ENCODE data around the gene ART4.
A peak's percentile ranks its signal among the peaks of the same experiment; 100 is the strongest.

ART4 gene

GRCh38 chr12:14810167-14810952 is 33.0 kb downstream of the ART4 start:
- no peak for DNase-seq (ENCODE audit: low read depth)

GRCh38 chr12:14803830-14804160 is 39.5 kb downstream of the ART4 start:
- no peak for DNase-seq (ENCODE audit: low read depth)

GRCh38 chr12:14803011-14803829 is 40.1 kb downstream of the ART4 start, which contains the start of the genes C12orf60 and WBP11:
C12orf60 (plus strand) TSS chr12:14803670; CDS start chr12:14822936, 19,266 bp downstream.
WBP11 (minus strand) TSS chr12:14803478; CDS start chr12:14801383, 2,095 bp downstream.
- peak; percentile 100 for DNase-seq (ENCODE audit: low read depth)

GRCh38 chr12:14802721-14803010 is 40.7 kb downstream of the ART4 start:
- no peak for DNase-seq (ENCODE audit: low read depth)

- DNase-seq (ENCODE audit: low read depth) = no peak
Measured at GRCh38 chr12:14802247-14802646, 41.1 kb downstream of the ART4 start.

- peak; percentile 8 for DNase-seq (ENCODE audit: low read depth)
Measured at GRCh38 chr12:14795028-14795448, 48.3 kb downstream of the ART4 start.

- DNase-seq (ENCODE audit: low read depth) = no peak
Measured at GRCh38 chr12:14785568-14785967, 57.8 kb downstream of the ART4 start.

- no peak for DNase-seq (ENCODE audit: low read depth)
Measured at GRCh38 chr12:14784471-14784870, 58.9 kb downstream of the ART4 start.

- no peak for DNase-seq (ENCODE audit: low read depth)
Measured at GRCh38 chr12:14782756-14783155, 60.6 kb downstream of the ART4 start.

GRCh38 chr12:14781563-14781962 is 61.8 kb downstream of the ART4 start:
- DNase-seq (ENCODE audit: low read depth) = no peak

- no peak for DNase-seq (ENCODE audit: low read depth)
Measured at GRCh38 chr12:14780859-14781258, 62.5 kb downstream of the ART4 start.

GRCh38 chr12:14779834-14780233 is 63.5 kb downstream of the ART4 start:
- DNase-seq (ENCODE audit: low read depth) = peak; percentile 37

GRCh38 chr12:14777271-14777670 is 66.1 kb downstream of the ART4 start:
- DNase-seq (ENCODE audit: low read depth) = peak; percentile 5

- peak; percentile 38 for DNase-seq (ENCODE audit: low read depth)
Measured at GRCh38 chr12:14776236-14776961, 66.9 kb downstream of the ART4 start.

GRCh38 chr12:14775636-14775980 is 67.7 kb downstream of the ART4 start:
- peak; percentile 80 for DNase-seq (ENCODE audit: low read depth)

All from iris pigment epithelial cell (primary cell).